ENCODE results near the gene SOWAHA. TPM values are rescaled to one million over a fixed set of nuclear protein-coding genes. Genes with fewer than 3 reads are reported as not detected.

SOWAHA gene
- total RNA-seq, 1 experiment from 2014 or later: 0.78 TPM

GRCh38 chr5:132787076-132787475 is 26.0 kb upstream of the SOWAHA start:
- no peaks in the 10 kb centered on the region for H3K36me3 Mint-ChIP-seq (ENCODE audit: insufficient read depth, unreplicated experiment)
- no TSS peak for BruUV-seq (replicated peaks)
- peaks cover 17% of the 10 kb centered on the region for H3K27me3 Mint-ChIP-seq (ENCODE audit: unreplicated experiment)
- no peak overlapping the region for H3K4me3 Mint-ChIP-seq (ENCODE audit: low read depth, unreplicated experiment)
- TF ChIP-seq CTCF (IDR thresholded peaks at IDR 0.05; ENCODE audit: unreplicated experiment): no peak
- CTCF ChIA-PET: no interaction called here
- intact Hi-C loops (cut with micrococcal nuclease; ENCODE audit: unreplicated experiment): no loop called here
- peaks cover 2% of the 10 kb centered on the region for H3K4me1 Mint-ChIP-seq (ENCODE audit: low read depth, unreplicated experiment)
- DNase-seq: no peak
- no peak overlapping the region for H3K27ac Mint-ChIP-seq (ENCODE audit: unreplicated experiment)
- no peaks in the 10 kb centered on the region for H3K9me3 Mint-ChIP-seq (ENCODE audit: low read depth, unreplicated experiment)

DNA sequence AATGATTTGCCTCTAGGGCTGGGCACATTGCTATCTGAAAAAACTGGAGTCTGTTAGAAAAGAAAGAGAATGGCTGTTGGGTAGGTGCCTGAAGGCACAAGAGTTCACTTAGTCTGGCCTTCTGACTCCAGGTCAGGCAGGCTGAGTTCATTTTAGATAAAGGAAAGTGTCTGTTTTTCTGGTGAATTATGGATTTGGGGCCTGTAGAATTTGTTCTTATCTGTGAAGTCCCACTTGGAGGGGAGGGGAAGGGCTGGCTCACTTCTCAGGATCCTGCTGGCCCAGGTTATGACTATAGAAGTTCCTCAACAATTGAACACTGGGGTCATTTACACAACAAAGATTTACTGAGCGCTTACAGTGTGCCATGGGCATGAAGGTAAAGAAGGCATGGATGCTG is 24.6 kb upstream of the SOWAHA start:
- no peaks in the 10 kb centered on the region for H3K36me3 Mint-ChIP-seq (ENCODE audit: insufficient read depth, unreplicated experiment)
- no peaks in the 10 kb centered on the region for H3K4me1 Mint-ChIP-seq (ENCODE audit: low read depth, unreplicated experiment)
- intact Hi-C loops (cut with micrococcal nuclease; ENCODE audit: unreplicated experiment): no loop called here
- H3K27me3 Mint-ChIP-seq (ENCODE audit: unreplicated experiment): peaks cover 31% of the 10 kb centered on the region
- no peak overlapping the region for H3K4me3 Mint-ChIP-seq (ENCODE audit: low read depth, unreplicated experiment)
- no peak for TF ChIP-seq CTCF (IDR thresholded peaks at IDR 0.05; ENCODE audit: unreplicated experiment)
- CTCF ChIA-PET: interaction anchor here (0.7 kb wide), 1 partner anchor 109 kb away, joined by 7 read pairs; no protein-coding TSS in a partner anchor
- no peak overlapping the region for H3K27ac Mint-ChIP-seq (ENCODE audit: unreplicated experiment)
- no peak for DNase-seq
- H3K9me3 Mint-ChIP-seq (ENCODE audit: low read depth, unreplicated experiment): no peaks in the 10 kb centered on the region
- no TSS peak for BruUV-seq (replicated peaks)

DNA sequence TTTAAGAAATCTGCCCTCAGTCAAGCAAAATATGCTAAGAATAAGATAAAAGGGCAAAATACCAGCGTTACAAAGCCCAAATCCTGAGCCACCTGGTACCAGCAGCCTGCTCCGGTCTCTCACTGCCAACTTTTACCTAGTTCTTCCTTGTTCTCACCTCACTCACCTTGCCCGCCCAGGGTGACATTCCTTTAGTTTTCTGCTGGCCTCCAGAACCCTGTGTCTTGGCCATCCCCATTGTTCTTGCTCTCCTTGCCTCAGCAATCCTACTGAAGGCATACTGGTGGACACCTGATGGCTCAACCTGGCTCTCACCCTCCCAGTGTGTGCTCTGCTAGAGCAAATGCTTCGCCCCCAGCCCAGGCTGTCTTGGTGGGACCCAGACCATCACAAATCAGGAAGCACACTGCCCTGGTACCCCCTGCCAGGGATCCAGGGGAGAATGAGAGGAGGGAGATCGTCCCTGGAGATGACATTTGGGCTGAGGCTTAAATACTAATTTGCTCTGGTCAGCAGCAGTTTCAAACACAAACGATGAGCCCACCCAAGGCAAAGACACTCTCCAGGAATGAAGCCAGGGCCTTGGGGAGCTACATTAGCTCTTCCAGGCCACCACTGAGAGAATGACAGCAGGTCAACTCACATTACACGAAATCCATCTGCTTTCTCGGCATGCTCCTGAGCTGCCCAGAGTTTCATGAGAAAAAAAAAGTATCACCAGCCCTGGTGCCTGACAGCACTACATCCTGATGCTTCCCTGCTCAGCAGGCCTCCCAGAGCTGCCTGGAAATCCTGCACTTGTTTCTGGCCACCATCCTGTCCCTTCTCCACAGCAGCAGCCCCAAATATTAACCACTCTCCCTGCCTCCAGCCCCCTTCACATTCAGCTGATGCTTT is 23.9 kb upstream of the SOWAHA start:
- no TSS peak for BruUV-seq (replicated peaks)
- H3K27ac Mint-ChIP-seq (ENCODE audit: unreplicated experiment): peak overlapping the region; percentile 24
- no peak for DNase-seq
- intact Hi-C loops (cut with micrococcal nuclease; ENCODE audit: unreplicated experiment): no loop called here
- no peak for TF ChIP-seq CTCF (IDR thresholded peaks at IDR 0.05; ENCODE audit: unreplicated experiment)
- H3K36me3 Mint-ChIP-seq (ENCODE audit: insufficient read depth, unreplicated experiment): no peaks in the 10 kb centered on the region
- CTCF ChIA-PET: interaction anchor here (0.6 to 1.6 kb wide), 4 partner anchors 12 to 381 kb away, joined by 3 to 4 read pairs (median 4); partner anchors contain the start of gene SOWAHA
- no peak overlapping the region for H3K4me3 Mint-ChIP-seq (ENCODE audit: low read depth, unreplicated experiment)
- H3K4me1 Mint-ChIP-seq (ENCODE audit: low read depth, unreplicated experiment): no peaks in the 10 kb centered on the region
- peaks cover 31% of the 10 kb centered on the region for H3K27me3 Mint-ChIP-seq (ENCODE audit: unreplicated experiment)
- H3K9me3 Mint-ChIP-seq (ENCODE audit: low read depth, unreplicated experiment): no peaks in the 10 kb centered on the region

DNA sequence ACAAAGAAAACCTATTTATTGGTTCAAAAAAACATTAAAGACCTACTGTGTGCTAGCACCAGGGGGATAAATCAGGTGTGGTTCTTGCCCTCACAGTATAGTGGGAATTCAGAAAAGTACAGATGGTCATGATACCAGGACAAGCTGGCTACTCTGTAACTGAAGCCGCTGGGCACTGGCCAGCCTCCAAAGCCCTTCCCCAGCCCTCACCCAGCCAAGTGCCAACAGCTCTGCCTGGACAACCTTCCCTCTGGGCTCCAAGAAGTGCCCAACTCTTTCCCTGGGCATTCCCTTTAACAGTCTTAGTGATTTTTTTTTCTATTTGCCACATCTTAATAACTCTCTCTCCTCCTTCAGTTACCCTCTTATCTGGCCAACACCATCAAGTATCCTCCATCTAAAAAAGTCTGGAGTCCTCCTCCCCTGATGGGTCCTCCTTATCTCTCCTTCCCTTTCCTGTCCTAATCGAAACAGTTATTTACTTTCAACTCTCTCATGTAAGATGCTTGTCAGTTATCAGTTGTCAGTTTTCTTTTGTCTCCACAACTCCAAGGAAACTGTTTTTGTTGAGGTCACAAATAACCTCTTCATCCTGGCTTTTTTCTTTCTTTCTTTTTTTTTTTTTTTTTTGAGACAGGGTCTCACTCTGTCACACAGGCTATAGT is 22.8 kb upstream of the SOWAHA start:
- Mint-ChIP-seq H3K9me3 (ENCODE audit: low read depth, unreplicated experiment) (no peaks in the 10 kb centered on the region), H3K36me3 (ENCODE audit: insufficient read depth, unreplicated experiment) (no peaks in the 10 kb centered on the region), H3K27me3 (ENCODE audit: unreplicated experiment) (peaks cover 31% of the 10 kb centered on the region), H3K4me1 (ENCODE audit: low read depth, unreplicated experiment) (no peaks in the 10 kb centered on the region), H3K27ac (ENCODE audit: unreplicated experiment) (no peak overlapping the region), H3K4me3 (ENCODE audit: low read depth, unreplicated experiment) (no peak overlapping the region)
- intact Hi-C loops (cut with micrococcal nuclease; ENCODE audit: unreplicated experiment): no loop called here
- TF ChIP-seq CTCF (IDR thresholded peaks at IDR 0.05; ENCODE audit: unreplicated experiment): no peak
- DNase-seq: no peak
- CTCF ChIA-PET: interaction anchor here (0.7 to 1.6 kb wide), 2 partner anchors 16 to 23 kb away, joined by 4 read pairs; partner anchors contain the start of gene SOWAHA
- no TSS peak for BruUV-seq (replicated peaks)

All from Calu3 (cell line).